Endothelial cell of umbilical vein (primary cell): ENCODE results near the gene ARHGEF17. TPM values are rescaled to one million over a fixed set of nuclear protein-coding genes. Genes with fewer than 3 reads are reported as not detected.

ENCODE experiments used
- BruUV-seq: library from RNA; stranded (reverse); fragments of 400-500 nt; replicated peaks from 2 replicates; lab custom pipeline; 2021; lab: Mats Ljungman, UMichigan
- CTCF ChIA-PET: fragments of 300-600, 350-600 bp; sonication (Branson Sonifier 250); formaldehyde crosslinking; loops from one replicate; lab custom pipeline; 2021; ENCODE audit warnings: antibody characterized with exemption, inconsistent platforms; lab: Charles Lee
- POLR2A ChIA-PET: fragments of 300-600, 350-600 bp; sonication (Branson Sonifier 250); formaldehyde crosslinking; loops from one replicate; lab custom pipeline; 2021; ENCODE audit warnings: antibody characterized with exemption, inconsistent platforms; lab: Charles Lee
- DNase-seq: peaks from one replicate; pipeline ENCODE4 v3.0.0-alpha.2; 2011; ENCODE audit warnings: low read depth, low spot score
- FAIRE-seq: peaks from 2 replicates; lab custom pipeline; 2011; peaks lifted over from hg19 to GRCh38; lab: Jason Lieb, UNC
- H2AFZ ChIP-seq: 2 replicates; pipeline ENCODE4 v1.6.0; 2012; ENCODE audit warnings: low read depth, low read length, control low read depth, inconsistent platforms
- H3K27ac ChIP-seq: 2 replicates; pipeline ENCODE4 v1.5.1; 2011; ENCODE audit warnings: low read depth, mild to moderate bottlenecking, control low read depth, low read length, moderate library complexity; ENCODE audit not compliant: insufficient read depth
- H3K27me3 ChIP-seq, 2 experiments: 2 replicates each; pipeline versions ENCODE4 v1.6.0 to v1.6.1; 2011; ENCODE audit warnings: low read length in 2 of 2, mixed read lengths in 1 of 2; ENCODE audit not compliant: control insufficient read depth in 2 of 2, insufficient read depth in 2 of 2
- H3K36me3 ChIP-seq, 2 experiments: 2 replicates in 1 of 2; 3 replicates in 1 of 2; pipeline ENCODE4 v1.5.1; 2011; ENCODE audit warnings: low read length in 2 of 2, mild to moderate bottlenecking in 1 of 2, moderate library complexity in 1 of 2; ENCODE audit not compliant: control insufficient read depth in 2 of 2, insufficient read depth in 2 of 2; ENCODE audit errors: extremely low read depth in 1 of 2
- H3K4me1 ChIP-seq: 3 replicates; pipeline ENCODE4 v1.5.1; 2011; ENCODE audit warnings: mild to moderate bottlenecking, low read length; ENCODE audit not compliant: control insufficient read depth, insufficient read depth; ENCODE audit errors: extremely low read depth
- H3K4me2 ChIP-seq: 2 replicates; pipeline ENCODE4 v1.6.1; 2011; ENCODE audit warnings: low read length, control low read depth, mixed read lengths; ENCODE audit not compliant: insufficient read depth
- H3K4me3 ChIP-seq, 3 experiments: fragments of 200-600 bp in 1 of 3; sonication (generic), shearing (Covaris generic) in 1 of 3; replicated peaks in 1 of 3; 2 replicates each; pipeline ENCODE4 v1.5.1; 2011 to 2016; ENCODE audit warnings: control low read depth in 3 of 3, low read length in 3 of 3, mild to moderate bottlenecking in 2 of 3, inconsistent platforms in 1 of 3, low read depth in 1 of 3, moderate library complexity in 1 of 3; ENCODE audit not compliant: insufficient read depth in 1 of 3
- H3K79me2 ChIP-seq: 2 replicates; pipeline ENCODE4 v1.6.0; 2012; ENCODE audit warnings: low read length, inconsistent platforms; ENCODE audit not compliant: control insufficient read depth, insufficient read depth
- H3K9ac ChIP-seq: replicated peaks from 2 replicates; pipeline ENCODE3; 2011; ENCODE audit warnings: low read length, control low read depth; ENCODE audit not compliant: insufficient read depth; ENCODE audit errors: extremely low read depth
- H3K9me1 ChIP-seq: replicated peaks from 3 replicates; pipeline ENCODE4 v1.6.0; 2011; ENCODE audit warnings: mild to moderate bottlenecking, low read length; ENCODE audit not compliant: control insufficient read depth, insufficient read depth; ENCODE audit errors: extremely low read depth
- H3K9me3 ChIP-seq: replicated peaks from 2 replicates; pipeline ENCODE4 v1.5.1; 2012; ENCODE audit warnings: low read length, inconsistent platforms; ENCODE audit not compliant: control insufficient read depth, insufficient read depth
- H4K20me1 ChIP-seq: replicated peaks from 2 replicates; pipeline ENCODE3; 2011; ENCODE audit warnings: mild to moderate bottlenecking, low read length; ENCODE audit not compliant: control insufficient read depth, insufficient read depth; ENCODE audit errors: extremely low read depth
- EZH2 ChIP-seq: IDR thresholded peaks from 2 replicates; pipeline ENCODE4 v1.6.1; 2012; ENCODE audit warnings: borderline replicate concordance, low read depth, mild to moderate bottlenecking, moderate library complexity, low read length, inconsistent platforms; ENCODE audit not compliant: severe bottlenecking
- FOS ChIP-seq: IDR thresholded peaks from 2 replicates; pipeline ENCODE4 v1.6.1; 2011; ENCODE audit warnings: mild to moderate bottlenecking, low read length, moderate library complexity, borderline replicate concordance; ENCODE audit not compliant: insufficient read depth
- GATA2 ChIP-seq: IDR thresholded peaks from 2 replicates; pipeline ENCODE4 v1.7.0; 2011; ENCODE audit warnings: low read depth, mild to moderate bottlenecking, moderate library complexity, mixed read lengths, low read length; ENCODE audit not compliant: insufficient read length, insufficient read depth
- JUN ChIP-seq: IDR thresholded peaks from 2 replicates; pipeline ENCODE4 v1.6.1; 2011; ENCODE audit warnings: borderline replicate concordance, low read depth; ENCODE audit not compliant: insufficient read length, insufficient read depth
- MYC ChIP-seq: IDR thresholded peaks from one replicate; pipeline ENCODE4 v1.6.1; 2011; ENCODE audit warnings: mild to moderate bottlenecking, low read depth, low read length
- POLR2A ChIP-seq: IDR thresholded peaks from 2 replicates; pipeline ENCODE4 v1.6.1; 2012; ENCODE audit warnings: low read depth, mild to moderate bottlenecking, control low read depth, low read length
- POLR2AphosphoS5 ChIP-seq: IDR thresholded peaks from 2 replicates; pipeline ENCODE4 v1.6.1; 2012; ENCODE audit warnings: low read depth, mild to moderate bottlenecking, control low read depth, low read length, moderate library complexity; ENCODE audit not compliant: insufficient read depth
- dilution Hi-C: fragments of 300-500 bp; cut with MboI; formaldehyde crosslinking; loops from one replicate; pipeline ENCODE4 v1.15.0; 2019; ENCODE audit warnings: low sequenced_read_pairs; ENCODE audit not compliant: extremely low pct_ligation_motif_present
- intact Hi-C: fragments of 100-400 bp; cut with micrococcal nuclease; formaldehyde crosslinking; loops from one replicate; pipeline ENCODE4 v1.10.0; 2022
- polyA plus RNA-seq, 4 experiments: library from polyadenylated mRNA; depleted of rRNA in 3 of 4; stranded (reverse) in 3 of 4; unstranded in 1 of 4; fragments of >200 nt; gene quantifications; 2 replicates each; pipeline versions ENCODE4 v1.2.1 to v1.2.3, GENCODE V29; 2011 to 2012; ENCODE audit warnings: missing spikeins in 1 of 4
- total RNA-seq: library from RNA; stranded (reverse); gene quantifications from 2 replicates; pipeline ENCODE4 v1.2.3, GENCODE V29; 2021
- TF ChIP-seq, protein P1 (sequence below), 2 donors: IDR thresholded peaks; 1 replicate in 1 of 2; 2 replicates in 1 of 2; pipeline ENCODE4 v1.5.1; 2011; ENCODE audit warnings: low read length in 2 of 2, mild to moderate bottlenecking in 2 of 2, moderate library complexity in 2 of 2, control low read depth in 1 of 2, inconsistent platforms in 1 of 2, low read depth in 1 of 2; ENCODE audit not compliant: insufficient read depth in 1 of 2; ENCODE audit errors: extremely low read depth in 1 of 2
- TF ChIP-seq, protein P2 (sequence below): IDR thresholded peaks from 2 replicates; pipeline ENCODE4 v1.6.1; 2011; ENCODE audit not compliant: insufficient read depth, insufficient read length

The ARHGEF17 gene
- total and polyA plus RNA-seq, 2 donors (not counting 3 experiments of a cell fraction or from before 2014, with no cell fraction given), result 74.9 to 89.9 TPM

DNA sequence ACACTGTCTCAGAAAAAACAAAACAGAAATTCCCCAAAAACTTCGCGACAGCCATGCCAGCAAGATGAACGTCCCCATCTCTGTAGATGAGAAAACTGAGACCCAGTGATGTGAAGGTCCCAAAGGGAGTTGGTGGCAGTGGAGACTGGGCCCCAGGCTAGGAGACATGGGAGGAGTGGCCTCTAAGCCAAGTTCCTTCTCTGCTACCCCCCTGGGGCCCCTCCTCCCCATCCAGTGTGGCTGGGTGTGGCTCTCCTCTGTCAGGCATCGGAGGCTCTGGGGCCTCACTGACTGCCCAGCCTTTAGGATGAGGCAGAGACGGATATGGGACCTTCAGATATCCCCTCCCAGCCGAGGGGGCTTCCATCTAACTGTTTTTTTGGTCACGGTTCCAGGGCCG is 77.9 kb downstream of the ARHGEF17 start:
- POLR2A ChIA-PET, result no interaction called here
- Histone ChIP-seq H3K36me3 (no peaks in the 10 kb centered on the region), H2AFZ (no peak overlapping the region), H4K20me1 (no peaks in the 10 kb centered on the region), H3K79me2 (peaks cover 70% of the 10 kb centered on the region), H3K27ac (no peak overlapping the region), H3K4me1 (peaks cover 25% of the 10 kb centered on the region), H3K9me1 (no peaks in the 10 kb centered on the region), H3K27me3 (no peaks in the 10 kb centered on the region), H3K4me2 (no peak overlapping the region), H3K9me3 (no peaks in the 10 kb centered on the region), H3K9ac (no peak overlapping the region), H3K4me3 (no peak overlapping the region)
- DNase-seq (no peak), FAIRE-seq (no peak)
- no TSS peak for BruUV-seq
- TF ChIP-seq POLR2AphosphoS5 (no peak), GATA2 (no peak), FOS (no peak), JUN (no peak), POLR2A (no peak), MYC (no peak), EZH2 (no peak)
- TF ChIP-seq, protein P1, sequence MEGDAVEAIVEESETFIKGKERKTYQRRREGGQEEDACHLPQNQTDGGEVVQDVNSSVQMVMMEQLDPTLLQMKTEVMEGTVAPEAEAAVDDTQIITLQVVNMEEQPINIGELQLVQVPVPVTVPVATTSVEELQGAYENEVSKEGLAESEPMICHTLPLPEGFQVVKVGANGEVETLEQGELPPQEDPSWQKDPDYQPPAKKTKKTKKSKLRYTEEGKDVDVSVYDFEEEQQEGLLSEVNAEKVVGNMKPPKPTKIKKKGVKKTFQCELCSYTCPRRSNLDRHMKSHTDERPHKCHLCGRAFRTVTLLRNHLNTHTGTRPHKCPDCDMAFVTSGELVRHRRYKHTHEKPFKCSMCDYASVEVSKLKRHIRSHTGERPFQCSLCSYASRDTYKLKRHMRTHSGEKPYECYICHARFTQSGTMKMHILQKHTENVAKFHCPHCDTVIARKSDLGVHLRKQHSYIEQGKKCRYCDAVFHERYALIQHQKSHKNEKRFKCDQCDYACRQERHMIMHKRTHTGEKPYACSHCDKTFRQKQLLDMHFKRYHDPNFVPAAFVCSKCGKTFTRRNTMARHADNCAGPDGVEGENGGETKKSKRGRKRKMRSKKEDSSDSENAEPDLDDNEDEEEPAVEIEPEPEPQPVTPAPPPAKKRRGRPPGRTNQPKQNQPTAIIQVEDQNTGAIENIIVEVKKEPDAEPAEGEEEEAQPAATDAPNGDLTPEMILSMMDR (IDR thresholded peaks at IDR 0.05; ENCODE audit: extremely low read depth in 1 of 2, insufficient read depth in 1 of 2, low read depth in 1 of 2, low read length in 2 of 2), result no peak
- TF ChIP-seq, protein P2, sequence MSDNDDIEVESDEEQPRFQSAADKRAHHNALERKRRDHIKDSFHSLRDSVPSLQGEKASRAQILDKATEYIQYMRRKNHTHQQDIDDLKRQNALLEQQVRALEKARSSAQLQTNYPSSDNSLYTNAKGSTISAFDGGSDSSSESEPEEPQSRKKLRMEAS, result no peak
- dilution Hi-C loops (no loop called here), intact Hi-C loops (no loop called here)
- CTCF ChIA-PET, result interaction anchor here (1.0 to 3.0 kb wide), 4 partner anchors 26 to 91 kb away, joined by 3 to 17 read pairs (median 6); no protein-coding TSS in a partner anchor
